HepG2 (cell line): ENCODE results near the gene YBX2. TPM values are rescaled to one million over a fixed set of nuclear protein-coding genes. Genes with fewer than 3 reads are reported as not detected.

Experiments used
- ATAD3A ChIP-seq: sonication (generic); formaldehyde crosslinking; IDR thresholded peaks from 2 replicates; pipeline ENCODE4 v1.4.0; 2020; ENCODE audit warnings: missing genetic modification reagents
- CBX2 ChIP-seq, 2 experiments: fragments of 200-600 bp in 1 of 2; sonication (generic); formaldehyde crosslinking in 1 of 2; IDR thresholded peaks; 2 replicates each; pipeline versions ENCODE4 v1.7.0 to v1.8.1; 2018 to 2022; ENCODE audit warnings: low read depth in 2 of 2, low read length in 1 of 2, mild to moderate bottlenecking in 1 of 2, missing genetic modification reagents in 1 of 2
- FOXO1 ChIP-seq: sonication (generic); formaldehyde crosslinking; IDR thresholded peaks from 2 replicates; pipeline ENCODE4 v1.4.0; 2020; ENCODE audit warnings: missing genetic modification reagents
- HNF4A ChIP-seq: sonication (generic); formaldehyde crosslinking; IDR thresholded peaks from 2 replicates; pipeline ENCODE4 v1.4.0; 2020; ENCODE audit warnings: missing genetic modification reagents
- HNRNPUL1 ChIP-seq: fragments of 200-400 bp; formaldehyde crosslinking; IDR thresholded peaks from 2 replicates; pipeline ENCODE4 v1.6.1; 2017; ENCODE audit warnings: low read depth, mild to moderate bottlenecking, low read length, moderate library complexity
- HOXA3 ChIP-seq: sonication (generic); formaldehyde crosslinking; IDR thresholded peaks from 2 replicates; pipeline ENCODE4 v1.5.0; 2020; ENCODE audit warnings: missing genetic modification reagents
- PBX2 ChIP-seq: IDR thresholded peaks from 2 replicates; pipeline ENCODE4 v1.6.1; 2016; ENCODE audit warnings: control low read depth
- PHF5A ChIP-seq: IDR thresholded peaks from one replicate; pipeline ENCODE4 v1.6.1; 2018; ENCODE audit warnings: low read depth, missing genetic modification reagents; ENCODE audit not compliant: unreplicated experiment
- RFX5 ChIP-seq: IDR thresholded peaks from 2 replicates; pipeline ENCODE4 v1.6.1; 2011; ENCODE audit warnings: low read depth, low read length, improper control_type of control experiment
- ZNF274 ChIP-seq: sonication (generic); formaldehyde crosslinking; IDR thresholded peaks from 2 replicates; pipeline ENCODE4 v1.5.1; 2020; ENCODE audit warnings: mild to moderate bottlenecking, missing genetic modification reagents
- ZNF33B ChIP-seq: sonication (generic); formaldehyde crosslinking; IDR thresholded peaks from 2 replicates; pipeline ENCODE4 v1.5.1; 2020; ENCODE audit warnings: mild to moderate bottlenecking, missing genetic modification reagents
- ZNF350 ChIP-seq: sonication (generic); formaldehyde crosslinking; IDR thresholded peaks from 2 replicates; pipeline ENCODE4 v1.4.0; 2020; ENCODE audit warnings: mild to moderate bottlenecking, low read depth, missing genetic modification reagents, borderline replicate concordance
- ZNF850 ChIP-seq: sonication (generic); formaldehyde crosslinking; conservative IDR thresholded peaks from 2 replicates; pipeline ENCODE4 v1.9.0; 2021; ENCODE audit warnings: mild to moderate bottlenecking, missing genetic modification reagents
- polyA plus RNA-seq, 8 experiments: library from polyadenylated mRNA; depleted of rRNA in 3 of 8; stranded (reverse) in 7 of 8; unstranded in 1 of 8; fragments of >200 nt; fragmentation: Illumina TruSeq in 4 of 8; extraction: Trizol in 4 of 8; gene quantifications; 2 replicates each; pipeline versions ENCODE4 v1.2.1 to v1.2.3, GENCODE V29; 2011 to 2016; ENCODE audit warnings: low read depth in 4 of 8, missing spikeins in 1 of 8, mixed read lengths in 1 of 8; ENCODE audit not compliant: insufficient read depth in 1 of 8
- total RNA-seq, 5 experiments: library from RNA; depleted of rRNA; stranded (reverse); fragments of >200 nt; fragmentation: Illumina TruSeq; extraction: Trizol; gene quantifications; 2 replicates each; pipeline ENCODE4 v1.2.3, GENCODE V29; 2016; ENCODE audit warnings: low read depth in 1 of 5
- TF ChIP-seq, protein P1 (sequence below): IDR thresholded peaks from 2 replicates; pipeline ENCODE4 v1.6.1; 2018; ENCODE audit warnings: missing genetic modification reagents, mild to moderate bottlenecking, missing compliant biosample characterization
- TF ChIP-seq, protein P2 (sequence below): sonication (generic); formaldehyde crosslinking; IDR thresholded peaks from 2 replicates; pipeline ENCODE4 v1.4.0; 2020; ENCODE audit warnings: missing genetic modification reagents
- TF ChIP-seq, protein P3 (sequence below): IDR thresholded peaks from 2 replicates; pipeline ENCODE4 v1.6.1; 2016; ENCODE audit warnings: mild to moderate bottlenecking

YBX2 gene
- total and polyA plus RNA-seq, 2 of the 13 experiments (the other 11 are each of a cell fraction or from before 2014, with no cell fraction given), result 0.12 to 0.22 TPM

- TF ChIP-seq PBX2, result no peak
- TF ChIP-seq ATAD3A (CRISPR knock-in tag), result no peak
- TF ChIP-seq, protein P1, sequence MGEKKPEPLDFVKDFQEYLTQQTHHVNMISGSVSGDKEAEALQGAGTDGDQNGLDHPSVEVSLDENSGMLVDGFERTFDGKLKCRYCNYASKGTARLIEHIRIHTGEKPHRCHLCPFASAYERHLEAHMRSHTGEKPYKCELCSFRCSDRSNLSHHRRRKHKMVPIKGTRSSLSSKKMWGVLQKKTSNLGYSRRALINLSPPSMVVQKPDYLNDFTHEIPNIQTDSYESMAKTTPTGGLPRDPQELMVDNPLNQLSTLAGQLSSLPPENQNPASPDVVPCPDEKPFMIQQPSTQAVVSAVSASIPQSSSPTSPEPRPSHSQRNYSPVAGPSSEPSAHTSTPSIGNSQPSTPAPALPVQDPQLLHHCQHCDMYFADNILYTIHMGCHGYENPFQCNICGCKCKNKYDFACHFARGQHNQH, result no peak
- peak; percentile 82 for TF ChIP-seq HNRNPUL1
- TF ChIP-seq HNF4A (CRISPR knock-in tag), result peak; percentile 76
- peak; percentile 48; the same call in 1 of the 2 replicates for TF ChIP-seq HOXA3 (CRISPR knock-in tag)
- TF ChIP-seq RFX5, result 0 out of 2 replicates have a peak, but pooled peaks have one; percentile 17
- TF ChIP-seq ZNF350 (CRISPR knock-in tag), result peak; percentile 17; the same call in 1 of the 2 replicates
- TF ChIP-seq CBX2 (IDR thresholded peaks at IDR 0.05; ENCODE audit: low read depth, low read length), result no peak
- TF ChIP-seq CBX2 (CRISPR knock-in tag; IDR thresholded peaks at IDR 0.05; ENCODE audit: low read depth), result no peak
- TF ChIP-seq FOXO1 (CRISPR knock-in tag), result peak; percentile 7; the same call in 1 of the 2 replicates
- TF ChIP-seq, protein P2, sequence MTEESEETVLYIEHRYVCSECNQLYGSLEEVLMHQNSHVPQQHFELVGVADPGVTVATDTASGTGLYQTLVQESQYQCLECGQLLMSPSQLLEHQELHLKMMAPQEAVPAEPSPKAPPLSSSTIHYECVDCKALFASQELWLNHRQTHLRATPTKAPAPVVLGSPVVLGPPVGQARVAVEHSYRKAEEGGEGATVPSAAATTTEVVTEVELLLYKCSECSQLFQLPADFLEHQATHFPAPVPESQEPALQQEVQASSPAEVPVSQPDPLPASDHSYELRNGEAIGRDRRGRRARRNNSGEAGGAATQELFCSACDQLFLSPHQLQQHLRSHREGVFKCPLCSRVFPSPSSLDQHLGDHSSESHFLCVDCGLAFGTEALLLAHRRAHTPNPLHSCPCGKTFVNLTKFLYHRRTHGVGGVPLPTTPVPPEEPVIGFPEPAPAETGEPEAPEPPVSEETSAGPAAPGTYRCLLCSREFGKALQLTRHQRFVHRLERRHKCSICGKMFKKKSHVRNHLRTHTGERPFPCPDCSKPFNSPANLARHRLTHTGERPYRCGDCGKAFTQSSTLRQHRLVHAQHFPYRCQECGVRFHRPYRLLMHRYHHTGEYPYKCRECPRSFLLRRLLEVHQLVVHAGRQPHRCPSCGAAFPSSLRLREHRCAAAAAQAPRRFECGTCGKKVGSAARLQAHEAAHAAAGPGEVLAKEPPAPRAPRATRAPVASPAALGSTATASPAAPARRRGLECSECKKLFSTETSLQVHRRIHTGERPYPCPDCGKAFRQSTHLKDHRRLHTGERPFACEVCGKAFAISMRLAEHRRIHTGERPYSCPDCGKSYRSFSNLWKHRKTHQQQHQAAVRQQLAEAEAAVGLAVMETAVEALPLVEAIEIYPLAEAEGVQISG, result peak; percentile 67
- TF ChIP-seq ZNF850, result no peak
- TF ChIP-seq ZNF33B, result peak; percentile 93
- TF ChIP-seq ZNF274 (CRISPR knock-in tag), result peak; percentile 61; the same call in 1 of the 2 replicates
- no peak for TF ChIP-seq PHF5A
- TF ChIP-seq, protein P3, sequence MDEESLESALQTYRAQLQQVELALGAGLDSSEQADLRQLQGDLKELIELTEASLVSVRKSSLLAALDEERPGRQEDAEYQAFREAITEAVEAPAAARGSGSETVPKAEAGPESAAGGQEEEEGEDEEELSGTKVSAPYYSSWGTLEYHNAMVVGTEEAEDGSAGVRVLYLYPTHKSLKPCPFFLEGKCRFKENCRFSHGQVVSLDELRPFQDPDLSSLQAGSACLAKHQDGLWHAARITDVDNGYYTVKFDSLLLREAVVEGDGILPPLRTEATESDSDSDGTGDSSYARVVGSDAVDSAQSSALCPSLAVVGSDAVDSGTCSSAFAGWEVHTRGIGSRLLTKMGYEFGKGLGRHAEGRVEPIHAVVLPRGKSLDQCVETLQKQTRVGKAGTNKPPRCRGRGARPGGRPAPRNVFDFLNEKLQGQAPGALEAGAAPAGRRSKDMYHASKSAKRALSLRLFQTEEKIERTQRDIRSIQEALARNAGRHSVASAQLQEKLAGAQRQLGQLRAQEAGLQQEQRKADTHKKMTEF, result peak; percentile 78
These were observed 35.5 kb downstream of the YBX2 start (continued) for GRCh38 chr17:7258731-7259554.
